GM12892 (cell line): Measurements from ENCODE around the gene CAPN5.

Experiments
- POLR2A ChIP-seq: IDR thresholded peaks from 2 replicates; pipeline ENCODE4 v1.6.1; 2011; ENCODE audit warnings: low read depth, low read length, control low read depth
- TAF1 ChIP-seq: IDR thresholded peaks from 2 replicates; pipeline ENCODE4 v1.6.1; 2011; ENCODE audit warnings: low read depth, mild to moderate bottlenecking, control low read depth, low read length, borderline replicate concordance

GRCh38 chr11:77038825-77039326 lies 27.9 kb upstream of the CAPN5 start:
- TF ChIP-seq TAF1 (no peak), POLR2A (no peak)
